ENCODE measurements around the gene SHANK3.
"Not testable (repeated sequence)": the region's sequence is repeated elsewhere in the genome, so short reads cannot be mapped to it uniquely, and the experiment has no call there.

The SHANK3 gene

DNA sequence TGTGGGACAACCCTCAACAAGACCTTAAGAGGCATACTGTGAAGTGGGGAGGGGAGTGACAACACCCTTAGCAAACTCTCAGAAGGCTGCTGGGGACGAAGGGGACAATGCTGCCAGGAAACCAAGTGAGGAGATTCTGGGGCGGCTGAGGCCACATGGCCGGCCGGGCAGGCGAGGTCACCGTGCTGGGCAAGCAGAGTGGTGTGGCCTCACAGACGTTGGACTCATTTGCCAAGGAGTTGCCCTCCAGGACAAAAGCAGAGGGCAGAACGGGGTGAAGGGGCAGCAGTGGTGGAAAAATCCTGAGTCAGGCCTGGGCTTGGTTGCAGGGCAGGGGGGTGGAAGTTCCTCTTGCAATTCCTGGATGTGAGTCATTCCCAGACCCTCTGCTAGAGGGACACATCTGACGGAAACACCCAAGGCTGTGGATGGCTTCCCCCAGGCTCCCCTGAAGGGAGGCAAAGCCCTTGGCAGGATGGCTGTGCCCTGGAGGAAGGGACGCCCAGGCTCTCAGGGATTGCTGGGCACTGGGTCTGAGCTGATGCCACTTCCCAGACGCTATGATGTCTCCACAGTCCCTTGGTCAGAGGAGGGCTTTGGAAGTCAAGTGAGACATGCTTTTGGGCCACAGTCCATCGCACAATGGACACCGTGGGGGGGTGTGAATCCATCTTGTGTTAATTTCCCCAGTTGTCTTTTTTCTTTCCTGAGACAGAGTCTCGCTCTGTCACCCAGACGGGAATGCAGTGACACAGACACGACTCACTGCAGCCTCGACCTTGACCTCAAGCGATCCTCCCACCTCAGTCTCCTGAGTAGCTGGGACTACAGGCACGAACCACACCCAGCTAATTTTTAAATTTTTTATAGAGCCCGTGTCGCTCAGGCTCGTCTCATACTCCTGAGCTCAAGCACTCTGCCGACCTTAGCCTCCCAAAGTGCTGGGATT, 16.2 kb upstream of the SHANK3 start:
- in situ Hi-C loops (cut with MboI; ENCODE audit: low sequenced_read_pairs, unreplicated experiment) = no loop called here
- no peak for DNase-seq (ENCODE audit: low spot score)
- TF ChIP-seq, protein P1, sequence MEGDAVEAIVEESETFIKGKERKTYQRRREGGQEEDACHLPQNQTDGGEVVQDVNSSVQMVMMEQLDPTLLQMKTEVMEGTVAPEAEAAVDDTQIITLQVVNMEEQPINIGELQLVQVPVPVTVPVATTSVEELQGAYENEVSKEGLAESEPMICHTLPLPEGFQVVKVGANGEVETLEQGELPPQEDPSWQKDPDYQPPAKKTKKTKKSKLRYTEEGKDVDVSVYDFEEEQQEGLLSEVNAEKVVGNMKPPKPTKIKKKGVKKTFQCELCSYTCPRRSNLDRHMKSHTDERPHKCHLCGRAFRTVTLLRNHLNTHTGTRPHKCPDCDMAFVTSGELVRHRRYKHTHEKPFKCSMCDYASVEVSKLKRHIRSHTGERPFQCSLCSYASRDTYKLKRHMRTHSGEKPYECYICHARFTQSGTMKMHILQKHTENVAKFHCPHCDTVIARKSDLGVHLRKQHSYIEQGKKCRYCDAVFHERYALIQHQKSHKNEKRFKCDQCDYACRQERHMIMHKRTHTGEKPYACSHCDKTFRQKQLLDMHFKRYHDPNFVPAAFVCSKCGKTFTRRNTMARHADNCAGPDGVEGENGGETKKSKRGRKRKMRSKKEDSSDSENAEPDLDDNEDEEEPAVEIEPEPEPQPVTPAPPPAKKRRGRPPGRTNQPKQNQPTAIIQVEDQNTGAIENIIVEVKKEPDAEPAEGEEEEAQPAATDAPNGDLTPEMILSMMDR (IDR thresholded peaks at IDR 0.05; ENCODE audit: borderline replicate concordance, control extremely low read depth, extremely low read depth, insufficient read depth, missing control alignments) = no peak

- TF ChIP-seq, protein P1 (IDR thresholded peaks at IDR 0.05; ENCODE audit: borderline replicate concordance, control extremely low read depth, extremely low read depth, insufficient read depth, missing control alignments) = no peak
- no peak for DNase-seq (ENCODE audit: low spot score)
- in situ Hi-C loops (cut with MboI; ENCODE audit: low sequenced_read_pairs, unreplicated experiment) = no loop called here
Observed at GRCh38 chr22:50657925-50658324, 14.7 kb upstream of the SHANK3 start.

GRCh38 chr22:50659711-50660110, 12.9 kb upstream of the SHANK3 start:
- DNase-seq (ENCODE audit: low spot score); in situ Hi-C loops (cut with MboI; ENCODE audit: low sequenced_read_pairs, unreplicated experiment): not testable (repeated sequence)

- TF ChIP-seq, protein P1 (IDR thresholded peaks at IDR 0.05; ENCODE audit: borderline replicate concordance, control extremely low read depth, extremely low read depth, insufficient read depth, missing control alignments) = no peak
- no peak for DNase-seq (ENCODE audit: low spot score)
- in situ Hi-C loops (cut with MboI; ENCODE audit: low sequenced_read_pairs, unreplicated experiment) = no loop called here
Observed at GRCh38 chr22:50660306-50660705, 12.3 kb upstream of the SHANK3 start.

GRCh38 chr22:50665212-50665611, 7.4 kb upstream of the SHANK3 start:
- in situ Hi-C loops (cut with MboI; ENCODE audit: low sequenced_read_pairs, unreplicated experiment) = no loop called here
- TF ChIP-seq, protein P1 (IDR thresholded peaks at IDR 0.05; ENCODE audit: borderline replicate concordance, control extremely low read depth, extremely low read depth, insufficient read depth, missing control alignments) = no peak
- no peak for DNase-seq (ENCODE audit: low spot score)

- DNase-seq (ENCODE audit: low spot score) = peak; percentile 34
- in situ Hi-C loops (cut with MboI; ENCODE audit: low sequenced_read_pairs, unreplicated experiment) = no loop called here
- TF ChIP-seq, protein P1 (IDR thresholded peaks at IDR 0.05; ENCODE audit: borderline replicate concordance, control extremely low read depth, extremely low read depth, insufficient read depth, missing control alignments) = no peak
Observed at GRCh38 chr22:50665738-50666137, 6.9 kb upstream of the SHANK3 start.

DNA sequence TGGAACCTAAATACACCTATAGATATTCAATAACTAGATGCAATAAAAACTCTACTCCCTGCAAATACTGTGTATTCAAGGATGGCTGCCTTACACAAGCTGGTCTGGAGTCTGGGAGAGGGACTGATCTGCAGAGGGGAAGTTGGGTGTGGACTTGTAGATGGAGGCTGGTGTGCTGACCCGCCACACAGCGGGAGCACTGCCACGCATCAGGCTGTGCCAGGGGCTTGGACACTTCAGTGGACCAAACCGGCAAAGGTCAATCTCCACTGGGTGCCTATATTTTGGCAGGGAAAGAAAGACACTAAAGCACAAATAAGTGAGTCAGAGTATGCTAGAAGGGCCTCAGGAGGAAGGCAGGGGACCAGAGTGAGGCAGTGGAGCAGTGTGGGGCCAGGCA, 2.1 kb upstream of the SHANK3 start:
- no peak for DNase-seq (ENCODE audit: low spot score)
- in situ Hi-C loops (cut with MboI; ENCODE audit: low sequenced_read_pairs, unreplicated experiment) = no loop called here
- TF ChIP-seq, protein P1 (IDR thresholded peaks at IDR 0.05; ENCODE audit: borderline replicate concordance, control extremely low read depth, extremely low read depth, insufficient read depth, missing control alignments) = no peak
